ENCODE data around the gene CLCNKB. TPM values are rescaled to one million over a fixed set of nuclear protein-coding genes. Genes with fewer than 3 reads are reported as not detected.
"Not testable (repeated sequence)": the region's sequence is repeated elsewhere in the genome, so short reads cannot be mapped to it uniquely, and the experiment has no call there.

The CLCNKB gene
- total RNA-seq, 1 donor from 2014 or later: 2.2 TPM

GRCh38 chr1:16026723-16027484 lies 16.7 kb upstream of the CLCNKB start:
- intact Hi-C loops (cut with DNase I): no loop called here
- ATAC-seq (no peak), DNase-seq (ENCODE audit: missing footprints) (peak; percentile 27)

GRCh38 chr1:16028237-16029002 lies 15.2 kb upstream of the CLCNKB start:
- intact Hi-C loops (cut with DNase I): no loop called here
- DNase-seq (ENCODE audit: missing footprints) (peak; percentile 49), ATAC-seq (no peak)

GRCh38 chr1:16029003-16029268 lies 14.6 kb upstream of the CLCNKB start:
- ATAC-seq; intact Hi-C loops (cut with DNase I): not testable (repeated sequence)
- DNase-seq (ENCODE audit: missing footprints): peak; percentile 11

GRCh38 chr1:16029288-16029687 lies 14.3 kb upstream of the CLCNKB start:
- intact Hi-C loops (cut with DNase I): no loop called here
- ATAC-seq: no peak
- peak; percentile 30 for DNase-seq (ENCODE audit: missing footprints)

GRCh38 chr1:16031551-16031950 lies 12.0 kb upstream of the CLCNKB start:
- DNase-seq (ENCODE audit: missing footprints) (peak; percentile 54), ATAC-seq (no peak)
- intact Hi-C loops (cut with DNase I): no loop called here

GRCh38 chr1:16032388-16033102 lies 11.0 kb upstream of the CLCNKB start:
- intact Hi-C loops (cut with DNase I): loop anchor here (2.0 kb wide), 1 partner anchor 24 kb away; no protein-coding TSS in a partner anchor
- ATAC-seq (peak; percentile 95), DNase-seq (ENCODE audit: missing footprints) (peak; percentile 92)

GRCh38 chr1:16033103-16033632 lies 10.4 kb upstream of the CLCNKB start:
- ATAC-seq; DNase-seq (ENCODE audit: missing footprints): not testable (repeated sequence)
- intact Hi-C loops (cut with DNase I): loop anchor here (2.0 kb wide), 1 partner anchor 24 kb away; no protein-coding TSS in a partner anchor

- intact Hi-C loops (cut with DNase I); ATAC-seq; DNase-seq (ENCODE audit: missing footprints): not testable (repeated sequence)
These were observed 7.1 kb upstream of the CLCNKB start for GRCh38 chr1:16036461-16036860.

GRCh38 chr1:16038620-16038912 lies 5.0 kb upstream of the CLCNKB start:
- no peak for DNase-seq (ENCODE audit: missing footprints)
- ATAC-seq: no peak
- intact Hi-C loops (cut with DNase I): no loop called here

- ATAC-seq; DNase-seq (ENCODE audit: missing footprints): not testable (repeated sequence)
- intact Hi-C loops (cut with DNase I): loop anchor here (2.0 kb wide), 1 partner anchor 23 kb away; no protein-coding TSS in a partner anchor
These were observed 3.7 kb upstream of the CLCNKB start for GRCh38 chr1:16039871-16040270.

GRCh38 chr1:16041200-16041599 lies 2.4 kb upstream of the CLCNKB start:
- DNase-seq (ENCODE audit: missing footprints) (no peak), ATAC-seq (no peak)
- intact Hi-C loops (cut with DNase I): loop anchor here (2.0 kb wide), 1 partner anchor 22 kb away; no protein-coding TSS in a partner anchor

- no peak for DNase-seq (ENCODE audit: missing footprints)
- intact Hi-C loops (cut with DNase I): no loop called here
- ATAC-seq: no peak
These were observed 1.5 kb upstream of the CLCNKB start for GRCh38 chr1:16042096-16042495.

- DNase-seq (ENCODE audit: missing footprints); intact Hi-C loops (cut with DNase I); ATAC-seq: not testable (repeated sequence)
These were observed 928 bp upstream of the CLCNKB start for GRCh38 chr1:16042654-16043053.

- intact Hi-C loops (cut with DNase I): no loop called here
- no peak for DNase-seq (ENCODE audit: missing footprints)
- ATAC-seq: no peak
These were observed 368 bp downstream of the CLCNKB start for GRCh38 chr1:16043950-16044349.

- intact Hi-C loops (cut with DNase I): no loop called here
- ATAC-seq (no peak), DNase-seq (ENCODE audit: missing footprints) (no peak)
These were observed 3.3 kb downstream of the CLCNKB start for GRCh38 chr1:16046842-16047241.

- DNase-seq (ENCODE audit: missing footprints) (no peak), ATAC-seq (no peak)
- intact Hi-C loops (cut with DNase I): no loop called here
These were observed 4.4 kb downstream of the CLCNKB start for GRCh38 chr1:16047791-16048475.

GRCh38 chr1:16048573-16049189 lies 5.1 kb downstream of the CLCNKB start:
- DNase-seq (ENCODE audit: missing footprints) (peak; percentile 78), ATAC-seq (peak; percentile 61)
- intact Hi-C loops (cut with DNase I): no loop called here

- no peak for DNase-seq (ENCODE audit: missing footprints)
- intact Hi-C loops (cut with DNase I): no loop called here
- ATAC-seq: no peak
These were observed 6.7 kb downstream of the CLCNKB start for GRCh38 chr1:16050328-16050727.
